Measurements from ENCODE around the gene EIF5.

- TF ChIP-seq EZH2 (IDR thresholded peaks at IDR 0.05; ENCODE audit: low read depth, unreplicated experiment) (no peak), CTCF (conservative IDR thresholded peaks at IDR 0.05; ENCODE audit: low read depth in 2 of 2) (no peak), POLR2AphosphoS5 (IDR thresholded peaks at IDR 0.05; ENCODE audit: low read depth) (no peak), EZH2phosphoT487 (IDR thresholded peaks at IDR 0.05; ENCODE audit: unreplicated experiment) (no peak), ZNF462 (CRISPR knock-in tag; IDR thresholded peaks at IDR 0.05) (no peak)
Measured at GRCh38 chr14:103316721-103317121, 17.3 kb upstream of the EIF5 start.
